GM19023 (cell line): ENCODE results near the gene APBB1IP.
A peak's percentile ranks its signal among the peaks of the same experiment; 100 is the strongest.
"Not testable (repeated sequence)": the region's sequence is repeated elsewhere in the genome, so short reads cannot be mapped to it uniquely, and the experiment has no call there.

ENCODE experiments used
- ATAC-seq: cut with Tn5 transposase; IDR thresholded peaks from one replicate; pipeline ENCODE4 v1.9.1; 2021; ENCODE audit warnings: mild to moderate bottlenecking, moderate library complexity; ENCODE audit not compliant: unreplicated experiment

APBB1IP gene

DNA sequence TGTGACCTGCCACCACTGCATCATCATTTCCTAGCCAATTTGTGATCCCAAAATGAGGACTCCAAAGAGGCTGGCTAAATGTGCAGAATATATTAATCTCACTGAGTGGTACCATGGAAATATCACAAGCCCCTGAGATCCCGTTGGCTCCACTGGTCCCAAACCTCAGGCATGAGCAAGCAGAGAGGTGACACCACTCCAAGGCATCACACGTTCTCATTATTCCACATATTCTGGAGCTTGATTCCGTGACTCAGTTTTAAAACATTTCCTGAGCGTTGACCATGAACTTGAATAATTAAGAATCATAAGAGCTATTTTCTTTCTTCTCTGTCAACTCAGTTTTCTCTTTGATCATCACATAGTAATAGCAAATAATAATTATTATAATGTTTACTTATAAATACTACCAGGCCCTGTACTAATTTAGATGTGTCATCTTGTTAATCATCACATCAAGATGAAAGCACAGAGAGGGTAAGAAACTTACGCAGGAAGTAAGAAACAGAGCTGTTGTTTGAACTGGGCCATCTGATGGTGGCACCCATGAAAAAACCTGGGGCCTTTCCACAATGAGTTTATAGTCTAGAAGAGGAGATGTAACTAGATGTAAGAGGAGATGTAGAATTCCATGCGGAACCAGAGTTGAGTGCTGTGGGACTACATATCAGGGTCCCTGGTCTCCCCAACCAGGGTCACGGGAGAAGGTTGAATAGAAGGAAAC lies 3.5 kb downstream of the APBB1IP start:
- no peak for ATAC-seq

DNA sequence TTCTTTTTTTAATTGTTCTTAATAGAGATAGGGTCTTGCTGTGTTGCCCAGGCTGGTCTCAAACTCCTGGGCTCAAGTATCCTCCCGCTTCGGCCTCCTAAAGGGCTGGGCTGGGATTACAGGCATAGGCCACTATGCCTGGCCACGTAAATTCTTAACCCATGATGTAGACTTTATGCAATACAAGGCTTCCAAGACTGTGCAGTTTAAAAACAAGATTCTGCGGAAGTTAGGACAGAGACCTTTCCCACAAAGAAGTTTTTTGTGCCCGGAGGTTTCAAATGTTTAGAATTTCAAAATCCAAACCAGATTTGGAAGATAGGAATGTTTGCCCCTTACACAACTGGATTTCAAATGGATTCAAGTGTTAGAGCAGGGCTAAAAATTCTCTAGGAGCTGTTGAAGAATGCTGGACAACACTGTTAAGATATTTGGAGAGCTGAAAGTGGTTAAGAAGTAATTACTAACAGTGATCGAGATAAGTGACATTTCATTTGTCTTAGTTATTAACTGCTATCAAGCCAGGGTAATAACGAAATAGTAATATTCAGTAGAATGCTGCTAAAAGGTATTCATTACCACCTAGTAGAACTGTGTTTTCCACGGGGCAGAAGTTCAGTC lies 7.4 kb downstream of the APBB1IP start:
- no peak for ATAC-seq

DNA sequence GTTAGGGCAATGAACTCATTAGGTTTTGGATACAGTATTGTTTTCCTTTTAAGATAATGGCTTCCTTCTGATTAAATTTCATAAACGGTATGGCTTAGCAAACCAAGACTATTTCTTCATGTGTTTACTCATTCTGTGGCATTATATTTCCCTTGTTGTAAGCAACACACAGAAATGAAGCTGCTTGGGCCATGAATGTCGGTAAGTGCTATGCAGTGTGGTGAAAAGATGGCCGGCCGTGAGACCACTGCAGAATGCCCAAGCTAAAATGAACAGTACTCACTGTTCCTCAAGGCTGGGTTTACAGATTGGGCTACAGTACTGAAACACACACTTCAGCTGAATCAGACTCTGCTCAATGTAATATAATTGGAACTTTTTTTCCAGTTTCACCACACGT lies 8.1 kb downstream of the APBB1IP start:
- ATAC-seq: no peak

DNA sequence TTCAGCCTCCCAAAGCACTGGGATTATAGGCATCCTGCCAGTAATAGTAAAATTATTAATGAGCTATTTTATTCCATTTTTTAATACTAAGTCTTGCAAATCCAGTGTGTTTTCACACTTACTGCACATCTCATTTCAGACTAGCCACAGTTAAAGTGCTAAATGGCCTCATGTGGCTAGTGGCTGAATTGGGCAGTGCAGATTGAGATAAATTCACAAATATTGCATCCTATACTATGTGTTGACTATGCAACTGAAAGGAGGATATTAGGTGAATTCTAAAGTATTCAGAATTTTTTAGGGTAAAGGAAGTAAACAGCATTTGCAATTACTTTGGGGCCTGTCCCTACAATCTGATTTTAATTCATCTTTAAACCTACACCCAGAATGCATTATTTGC lies 10.2 kb downstream of the APBB1IP start:
- peak; percentile 36 for ATAC-seq

DNA sequence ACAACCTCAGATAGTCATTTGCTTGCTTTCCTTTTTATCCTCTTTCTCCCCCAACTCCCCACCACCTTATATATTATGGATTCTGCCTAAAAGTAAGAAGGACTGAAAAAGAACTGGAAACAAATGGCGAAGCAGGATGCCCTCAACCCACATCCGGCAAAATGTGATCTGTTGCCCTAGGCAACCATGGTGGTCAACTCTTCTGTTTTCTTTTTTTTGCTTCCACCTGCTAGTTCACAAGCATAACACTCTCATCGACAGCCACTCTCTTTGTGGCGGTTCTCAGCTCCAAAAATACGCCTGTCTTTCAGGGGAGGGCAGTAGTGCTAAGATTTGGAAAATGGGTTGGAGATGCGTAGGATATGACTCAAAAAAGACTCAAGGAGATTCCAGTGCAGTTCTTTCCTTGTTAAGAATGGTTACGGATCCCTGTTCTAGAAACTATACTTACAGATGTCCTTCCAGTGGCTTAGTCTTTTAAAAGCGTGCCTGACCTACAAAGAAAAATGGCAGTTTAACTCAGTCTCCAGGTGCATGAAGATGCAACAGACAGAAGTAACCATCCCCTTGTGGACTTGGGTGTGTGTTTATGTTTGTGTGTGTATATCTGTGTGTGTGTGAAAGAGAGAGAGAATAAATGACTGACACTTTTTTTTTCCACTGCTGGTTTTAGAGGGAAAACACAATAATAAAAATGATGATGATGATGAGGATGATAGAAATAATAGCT lies 10.7 kb downstream of the APBB1IP start:
- ATAC-seq: peak; percentile 88

DNA sequence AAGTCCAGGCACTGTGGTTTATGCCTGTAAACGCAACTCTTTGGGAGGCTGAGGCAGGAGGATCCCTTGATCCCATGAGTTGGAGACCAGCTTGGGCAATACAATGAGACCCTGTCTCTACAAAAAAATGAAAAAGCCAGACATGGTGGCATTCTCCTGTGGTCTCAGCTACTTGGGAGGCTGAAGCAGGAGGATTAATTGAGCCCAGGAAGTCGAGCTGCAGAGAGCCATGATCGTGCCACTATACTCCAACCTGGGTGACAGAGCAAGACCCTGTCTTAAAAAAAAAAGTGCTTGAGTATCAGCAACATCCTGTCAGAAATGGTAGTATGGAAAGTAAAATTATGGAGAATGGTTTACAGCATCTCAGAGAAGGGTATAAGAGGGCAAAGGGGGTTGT lies 11.6 kb downstream of the APBB1IP start:
- no peak for ATAC-seq

DNA sequence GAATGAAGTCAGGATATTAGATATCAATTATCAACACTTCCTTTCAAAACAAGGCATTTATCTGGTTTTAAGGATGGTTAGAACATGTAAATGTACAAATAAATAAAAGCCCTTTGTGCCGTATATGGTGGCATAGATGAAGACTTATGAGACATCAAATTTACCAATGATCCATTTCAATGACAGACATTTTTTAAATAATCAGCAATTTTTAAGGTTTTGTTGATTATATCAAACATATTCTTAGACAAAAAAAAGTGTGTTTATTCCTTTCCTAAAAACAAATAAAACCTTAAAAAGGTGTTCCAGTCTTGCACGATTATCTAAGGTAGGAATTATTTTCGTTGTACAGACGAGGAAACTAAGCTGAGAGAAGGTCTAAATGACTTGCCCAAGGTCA lies 13.8 kb downstream of the APBB1IP start:
- ATAC-seq: no peak

DNA sequence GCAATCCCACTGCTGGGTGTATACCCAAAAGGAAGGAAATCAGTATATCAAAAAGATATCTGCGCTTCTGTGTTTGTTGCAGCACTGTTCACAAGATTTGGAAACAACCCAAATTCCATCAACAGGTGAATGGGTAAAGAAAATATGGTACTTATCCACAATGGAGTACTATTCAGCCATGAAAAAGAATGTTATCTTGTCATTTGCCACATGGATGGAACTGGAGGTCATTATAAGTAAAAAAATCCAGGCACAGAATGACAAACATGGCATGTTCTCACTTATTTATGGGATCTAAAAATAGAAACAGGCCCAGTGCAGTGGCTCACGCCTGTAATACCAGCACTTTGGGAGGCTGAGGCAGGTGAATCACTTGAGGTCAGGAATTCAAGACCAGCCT lies 15.7 kb downstream of the APBB1IP start:
- ATAC-seq: no peak

DNA sequence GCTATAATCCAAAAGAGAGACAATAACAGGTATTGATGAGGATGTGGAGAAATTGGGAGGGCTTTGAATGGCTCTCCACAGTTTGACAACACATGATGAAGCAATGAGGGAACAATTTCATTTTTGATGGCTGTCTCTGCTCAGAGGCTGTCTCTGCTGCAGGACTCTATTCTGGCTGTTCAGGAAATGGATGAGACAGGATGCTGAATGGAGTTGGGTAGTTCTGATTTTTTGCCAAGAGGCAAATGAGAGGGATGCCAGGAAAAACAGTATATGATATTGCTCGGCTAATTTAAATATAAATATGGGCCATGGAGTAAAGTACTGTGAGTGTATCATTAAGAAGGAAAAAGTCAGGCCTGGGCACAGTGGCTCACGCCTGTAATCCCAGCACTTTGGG lies 16.8 kb downstream of the APBB1IP start:
- no peak for ATAC-seq

DNA sequence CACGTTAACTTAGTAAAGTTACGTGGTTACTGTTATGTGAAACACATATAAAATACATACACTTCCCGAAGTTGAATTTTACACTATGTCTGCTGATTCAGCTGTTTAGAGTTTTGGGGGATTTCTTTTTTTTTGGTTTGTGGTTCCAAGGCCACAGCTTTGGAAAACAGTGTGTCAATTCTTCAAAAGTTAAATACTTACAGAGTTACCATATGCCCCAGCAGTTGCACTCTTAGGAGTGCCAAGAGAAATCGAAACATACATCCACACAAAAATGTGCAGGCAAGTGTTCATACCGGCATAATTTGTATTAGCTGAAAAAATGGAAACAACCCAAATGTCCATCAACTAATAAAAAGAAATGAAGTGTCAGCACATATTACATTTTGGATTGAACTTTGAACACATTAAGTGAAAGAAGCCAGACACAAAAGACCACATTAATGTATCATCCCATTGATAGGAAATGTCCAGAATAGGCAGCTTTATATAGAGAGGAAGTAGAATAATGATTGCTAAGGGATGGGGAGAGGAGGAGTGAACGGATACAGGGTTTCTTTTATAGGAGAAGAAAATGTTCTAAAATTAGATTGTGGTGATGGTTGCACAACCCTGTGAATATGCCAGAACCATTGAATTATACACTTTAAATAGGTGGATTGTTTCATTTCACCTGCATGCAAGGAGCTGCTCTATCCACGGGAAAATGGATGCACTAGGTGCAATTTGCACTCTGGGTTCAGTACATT lies 17.6 kb downstream of the APBB1IP start:
- ATAC-seq: no peak

DNA sequence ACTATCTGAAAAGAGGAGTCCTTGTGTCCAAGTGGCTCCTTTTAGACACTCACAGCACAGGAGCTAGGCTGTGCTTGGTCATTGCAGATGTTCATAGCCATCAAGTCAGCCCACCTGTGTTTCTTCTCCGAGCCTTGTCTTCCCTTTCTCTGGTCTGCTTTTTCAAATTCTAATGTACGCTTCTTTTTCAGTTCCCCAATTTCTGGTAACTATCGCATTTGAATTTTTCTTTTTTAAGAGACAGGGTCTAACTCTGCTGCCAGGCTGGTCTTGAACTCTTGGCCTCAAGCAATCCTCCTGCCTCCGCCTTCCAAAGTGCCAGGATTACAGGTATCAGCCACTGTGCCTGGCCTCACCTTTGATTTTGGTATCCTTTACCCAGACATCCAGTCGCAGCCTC lies 18.9 kb downstream of the APBB1IP start:
- peak; percentile 95 for ATAC-seq

DNA sequence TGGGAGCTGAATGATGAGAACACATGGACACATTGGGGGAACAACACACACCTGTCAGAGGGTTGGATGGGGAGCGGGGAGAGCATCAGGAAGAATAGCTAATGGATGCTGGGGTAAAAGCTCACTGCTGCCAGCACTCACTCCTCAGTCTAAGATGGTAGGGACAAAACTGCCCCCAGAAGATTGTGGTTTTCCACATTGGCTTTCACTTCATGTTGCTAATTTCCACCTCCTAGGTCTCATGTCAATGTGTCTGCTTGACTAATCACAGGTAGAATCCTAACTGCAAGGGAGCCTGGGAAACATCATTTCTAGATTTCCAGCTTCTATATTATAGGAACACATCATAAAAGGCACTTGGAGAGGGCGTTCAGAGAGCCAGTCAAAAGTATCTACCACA lies 22.6 kb downstream of the APBB1IP start:
- no peak for ATAC-seq

DNA sequence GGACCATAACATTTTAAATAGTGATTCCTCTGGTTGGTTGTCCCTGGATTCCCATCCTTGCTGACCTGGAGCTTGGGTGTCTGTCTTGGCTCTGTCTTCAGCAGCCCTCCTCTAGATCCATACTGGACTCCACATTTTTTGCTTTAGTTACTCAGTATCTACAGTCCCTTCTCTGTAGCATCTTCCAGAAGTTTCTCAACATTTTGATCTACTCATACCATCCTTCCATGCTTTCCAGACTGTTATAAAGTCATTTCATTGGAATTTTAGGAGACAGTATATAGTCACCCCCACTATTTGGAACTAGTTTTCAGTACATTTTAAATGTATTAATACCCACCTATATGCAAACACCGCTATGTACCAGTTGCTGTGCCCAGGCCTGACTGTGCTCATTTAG lies 25.8 kb downstream of the APBB1IP start:
- no peak for ATAC-seq

DNA sequence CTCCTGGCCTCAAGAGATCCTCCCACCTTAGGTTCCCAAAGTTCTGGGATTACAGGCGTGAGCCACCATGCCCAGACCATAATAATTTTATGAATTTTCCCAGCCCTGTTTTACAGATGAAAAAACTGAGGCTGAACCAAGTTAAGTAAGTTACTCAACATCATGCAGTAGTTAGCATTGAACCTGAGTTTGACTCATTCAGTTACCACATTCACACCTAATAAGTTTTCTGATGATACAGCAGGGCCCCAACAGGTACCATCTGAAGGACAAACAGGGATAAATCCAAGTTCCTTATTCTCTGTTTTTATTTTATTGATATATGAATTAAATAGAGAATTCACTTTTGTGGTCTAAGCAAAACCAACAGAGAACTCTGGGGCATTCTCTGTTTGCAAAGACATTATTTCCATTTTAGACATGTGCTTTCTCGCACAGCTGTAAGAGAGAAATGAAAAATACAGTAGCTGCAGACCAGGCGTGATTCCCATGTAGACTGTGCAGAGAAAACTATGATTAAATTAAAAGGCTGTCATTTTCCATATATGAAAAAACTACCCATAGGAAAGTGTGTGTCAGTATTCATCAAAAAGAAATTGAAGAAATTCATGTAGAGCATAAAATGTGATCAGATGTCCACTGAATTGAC lies 26.6 kb downstream of the APBB1IP start:
- no peak for ATAC-seq

DNA sequence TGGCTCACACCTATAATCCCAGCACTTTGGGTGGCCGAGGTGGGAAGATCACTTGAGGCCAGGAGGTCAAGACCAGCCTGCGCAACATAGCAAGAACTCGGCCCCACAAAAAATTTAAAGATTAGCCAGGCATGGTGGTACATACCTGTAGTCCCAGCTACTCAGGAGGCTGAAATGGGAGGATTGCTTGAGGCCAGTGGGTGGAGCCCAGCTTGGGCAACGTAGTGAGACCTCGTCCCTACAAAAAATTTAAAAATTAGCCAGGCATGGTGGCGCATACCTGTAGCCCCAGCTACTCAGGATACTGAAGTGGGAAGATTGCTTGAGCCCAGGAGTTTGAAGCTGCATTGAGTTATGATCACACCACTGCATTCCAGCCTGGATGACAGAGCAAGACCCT lies 28.4 kb downstream of the APBB1IP start:
- ATAC-seq: not testable (repeated sequence)

DNA sequence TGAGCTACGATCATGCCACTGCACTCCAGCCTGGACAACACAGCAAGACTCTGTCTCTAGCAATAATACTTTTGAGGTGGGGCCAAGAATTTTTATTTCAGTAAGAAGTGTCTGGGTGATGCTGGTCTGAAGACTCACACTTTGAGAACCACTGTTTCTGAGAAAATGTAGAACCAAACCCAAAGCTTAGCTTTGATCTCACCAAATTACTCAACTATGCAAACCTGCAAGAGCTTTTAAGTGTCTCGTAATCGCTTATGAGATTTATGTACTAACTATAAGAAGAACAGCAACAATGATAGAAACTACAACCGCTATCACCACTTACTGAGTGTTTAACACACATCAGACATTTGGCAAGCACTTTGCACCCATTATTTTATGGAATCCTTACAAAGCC lies 29.5 kb downstream of the APBB1IP start:
- no peak for ATAC-seq

DNA sequence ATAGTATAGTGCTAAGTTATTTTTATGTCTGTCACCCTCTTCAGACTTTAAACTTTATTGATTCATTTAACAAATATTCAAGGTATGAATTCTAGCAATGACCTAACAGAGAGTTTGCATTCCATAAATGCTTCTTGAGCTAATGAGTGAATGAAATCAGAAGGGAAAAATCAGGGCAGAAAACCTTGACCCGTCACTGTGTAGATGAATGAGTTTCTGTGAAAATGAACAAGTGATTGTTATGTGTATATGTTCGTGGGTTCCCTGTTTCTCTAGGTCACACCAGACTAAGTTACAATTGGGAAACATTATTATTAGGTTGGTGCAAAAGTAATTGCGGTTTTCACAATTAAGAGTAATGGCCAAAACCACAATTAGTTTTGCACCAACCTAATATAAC lies 30.1 kb downstream of the APBB1IP start:
- no peak for ATAC-seq

DNA sequence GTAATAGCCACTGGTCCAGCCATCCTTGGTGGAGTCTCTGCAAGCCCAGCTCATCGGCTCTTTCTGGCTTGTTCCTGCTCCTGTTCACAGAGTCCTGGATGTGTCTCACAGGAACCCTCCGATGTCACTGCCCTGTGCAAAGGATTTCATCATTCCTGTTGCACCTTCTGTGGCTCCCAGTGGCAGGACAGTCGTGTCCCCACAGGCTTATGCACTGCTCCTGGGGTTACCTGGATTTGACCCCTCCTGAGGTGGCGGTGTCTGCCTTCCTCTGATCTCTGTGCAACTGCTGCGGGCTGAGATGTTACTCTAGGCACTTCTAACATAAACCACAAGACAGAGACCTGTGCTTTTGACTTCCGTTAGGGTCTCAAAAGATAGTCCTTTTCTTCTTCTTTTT lies 30.6 kb downstream of the APBB1IP start:
- ATAC-seq: peak; percentile 58

DNA sequence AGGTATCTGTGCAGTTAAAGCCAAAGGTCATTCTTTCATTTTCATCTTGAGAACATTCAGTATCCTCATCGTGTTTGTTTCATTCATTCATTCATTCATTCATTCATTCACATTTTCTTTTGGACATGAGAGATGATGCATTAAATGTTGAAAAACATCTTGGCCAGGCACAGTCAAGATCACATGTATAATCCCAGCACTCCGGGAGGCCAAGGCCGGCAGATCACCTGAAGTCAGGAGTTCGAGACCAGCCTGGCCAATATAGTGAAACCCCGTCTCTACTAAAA lies 34.3 kb downstream of the APBB1IP start:
- ATAC-seq: no peak

DNA sequence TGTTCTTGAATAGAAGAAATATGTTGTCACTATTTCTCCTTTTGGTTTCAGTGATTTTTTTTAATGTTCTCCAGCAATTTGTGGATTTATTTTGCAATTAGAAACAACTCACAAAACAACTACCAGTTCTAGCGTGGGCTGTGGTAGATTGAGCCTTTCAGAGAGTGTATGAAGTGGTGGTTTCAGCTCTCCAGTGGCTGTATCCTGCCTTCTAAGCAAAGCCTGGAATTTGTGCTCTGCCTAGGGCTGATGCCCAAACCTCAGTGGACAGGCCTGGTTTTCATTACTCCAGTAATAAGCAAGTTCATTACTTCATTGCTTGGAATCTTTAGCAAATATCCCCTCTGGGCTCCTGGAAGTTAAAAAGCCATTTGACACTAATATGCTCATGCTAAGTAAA lies 35.9 kb downstream of the APBB1IP start:
- ATAC-seq: no peak

DNA sequence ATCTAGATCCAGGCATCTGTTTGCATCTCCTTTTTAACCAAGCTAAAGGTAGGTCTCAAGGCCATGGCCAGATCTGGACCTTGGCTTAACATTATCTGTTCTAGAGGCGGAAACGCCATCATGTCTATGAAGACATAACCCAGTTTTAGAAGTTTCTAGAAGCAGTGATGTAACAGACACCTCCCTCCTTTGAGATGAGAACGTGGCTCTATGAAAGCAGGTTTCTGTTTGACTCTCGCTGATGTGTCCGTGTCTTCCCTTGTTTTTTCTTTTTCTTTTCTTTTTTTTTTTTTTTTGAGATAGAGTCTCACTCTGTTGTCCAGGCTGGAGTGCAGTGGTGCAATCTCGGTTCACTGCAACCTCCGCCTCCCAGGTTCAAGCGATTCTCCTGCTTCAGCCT lies 36.7 kb downstream of the APBB1IP start:
- ATAC-seq: not testable (repeated sequence)
